GM19455 (cell line): ENCODE data around the gene GPR101.
"Not testable (repeated sequence)": the region's sequence is repeated elsewhere in the genome, so short reads cannot be mapped to it uniquely, and the experiment has no call there.

Experiments used
- ATAC-seq: cut with Tn5 transposase; IDR thresholded peaks from one replicate; pipeline ENCODE4 v1.9.1; 2021; ENCODE audit not compliant: unreplicated experiment

GPR101 gene

DNA sequence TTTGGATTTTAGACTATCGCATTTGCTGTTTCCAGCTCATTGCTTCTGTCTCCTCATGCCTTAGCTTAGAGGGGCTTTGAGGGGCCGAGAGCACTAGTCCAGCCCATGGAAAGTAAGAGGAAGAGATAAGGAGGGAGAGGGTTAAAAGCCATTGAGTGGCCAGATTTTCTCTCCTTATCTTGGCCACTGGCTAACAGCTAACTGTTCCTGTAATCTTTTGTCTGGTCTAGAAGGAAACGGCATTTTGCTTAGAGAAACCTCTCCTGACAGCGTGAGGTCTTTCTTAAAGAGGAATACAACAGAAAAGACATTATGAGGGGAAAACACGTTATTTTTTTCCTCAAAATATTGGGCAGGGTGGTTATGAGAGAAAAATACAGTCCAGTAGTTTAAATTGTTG, 7.9 kb downstream of the GPR101 start:
- ATAC-seq, result no peak

DNA sequence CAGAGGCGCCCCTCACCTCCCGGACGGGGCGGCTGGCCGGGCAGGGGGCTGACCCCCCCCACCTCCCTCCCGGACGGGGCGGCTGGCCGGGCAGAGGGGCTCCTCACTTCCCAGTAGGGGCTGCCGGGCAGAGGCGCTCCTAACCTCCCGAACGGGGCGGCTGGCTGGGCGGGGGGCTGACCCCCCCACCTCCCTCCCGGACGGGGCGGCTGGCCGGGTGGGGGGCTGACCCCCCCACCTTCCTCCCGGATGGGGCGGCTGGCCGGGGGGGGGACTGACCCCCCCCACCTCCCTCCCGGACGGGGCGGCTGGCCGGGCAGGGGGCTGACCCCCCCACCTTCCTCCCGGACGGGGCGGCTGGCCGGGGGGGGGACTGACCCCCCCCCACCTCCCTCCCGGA, 33.6 kb downstream of the GPR101 start:
- not testable (repeated sequence) for ATAC-seq

DNA sequence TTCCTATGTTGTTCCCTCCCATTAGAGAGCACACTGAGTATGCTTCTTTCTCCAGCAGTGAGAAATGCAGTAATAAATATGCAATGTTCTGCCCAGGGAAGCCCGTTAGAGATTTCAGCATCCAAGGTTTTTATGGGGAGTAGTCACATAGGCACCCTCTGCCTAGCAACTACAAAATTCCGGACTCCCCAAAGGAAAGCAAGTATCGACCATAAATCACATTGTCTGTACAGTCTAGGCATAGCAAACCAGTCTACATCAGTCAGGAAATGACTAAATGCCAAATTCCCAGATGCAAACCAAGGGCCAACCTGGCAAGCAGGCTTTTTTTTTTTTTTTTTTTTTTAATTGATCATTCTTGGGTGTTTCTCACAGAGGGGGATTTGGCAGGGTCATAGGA, 34.8 kb downstream of the GPR101 start:
- ATAC-seq, result no peak
